Measurements from ENCODE around the gene ERCC4.

DNA sequence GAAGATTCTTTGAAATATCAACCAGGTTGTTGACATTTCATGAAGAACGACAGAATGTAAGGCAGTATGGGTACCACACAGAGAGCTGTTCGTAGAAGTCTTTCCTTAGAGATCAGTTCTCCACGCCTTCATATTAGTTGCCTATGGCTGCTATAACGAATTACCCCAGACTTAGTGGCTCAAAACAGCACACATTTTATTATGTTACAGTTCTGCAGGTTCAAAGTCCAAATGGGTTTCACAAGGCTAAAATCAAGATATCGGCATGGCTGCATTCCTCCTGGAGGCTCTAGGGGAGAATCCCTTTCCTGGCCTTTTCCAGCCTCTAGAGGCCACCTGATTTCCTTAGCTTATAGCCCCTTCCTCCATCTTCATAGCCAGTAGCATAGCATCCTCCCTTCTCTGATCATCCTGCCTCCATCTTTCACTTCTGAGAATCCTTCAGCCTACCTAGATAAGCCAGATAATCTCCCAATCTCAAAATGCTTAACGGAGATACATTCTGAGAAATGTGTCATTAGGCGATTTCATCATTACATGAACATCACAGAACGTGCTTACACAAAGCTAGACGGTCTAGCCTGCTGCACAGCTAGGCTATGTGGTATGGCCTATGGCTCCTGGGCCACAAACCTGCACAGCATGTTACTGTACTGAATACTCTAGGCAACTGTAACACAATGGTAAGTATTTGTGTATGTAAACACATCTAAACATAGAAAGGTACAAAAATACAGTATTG lies 26.0 kb downstream of the ERCC4 start:
- TF ChIP-seq POLR2A (IDR thresholded peaks at IDR 0.05; ENCODE audit: low read depth, low read length), result no peak
- no peak for TF ChIP-seq TAF1 (IDR thresholded peaks at IDR 0.05; ENCODE audit: low read depth, low read length)
- no peak for TF ChIP-seq POLR2AphosphoS5 (IDR thresholded peaks at IDR 0.05; ENCODE audit: low read depth, low read length)
- TF ChIP-seq PAX5 (IDR thresholded peaks at IDR 0.05; ENCODE audit: insufficient read depth, low read length, severe bottlenecking), result no peak
- no peak for TF ChIP-seq SPI1 (IDR thresholded peaks at IDR 0.05; ENCODE audit: low read depth, low read length)
- TF ChIP-seq POU2F2 (IDR thresholded peaks at IDR 0.05; ENCODE audit: low read depth, low read length), result no peak

All from GM12891 (cell line).